HG03103 (cell line): ENCODE data around the gene KRTAP13-2.

Experiments
- ATAC-seq: cut with Tn5 transposase; IDR thresholded peaks from one replicate; pipeline ENCODE4 v1.9.1; 2021; ENCODE audit warnings: low read depth; ENCODE audit not compliant: unreplicated experiment

KRTAP13-2 gene

GRCh38 chr21:30329203-30329875, 42.7 kb downstream of the KRTAP13-2 start:
- no peak for ATAC-seq

GRCh38 chr21:30326390-30326789, 45.7 kb downstream of the KRTAP13-2 start:
- no peak for ATAC-seq
